GM21390 (cell line): ENCODE results near the gene FRG1.
"Not testable (repeated sequence)": the region's sequence is repeated elsewhere in the genome, so short reads cannot be mapped to it uniquely, and the experiment has no call there.

Experiments
- ATAC-seq: cut with Tn5 transposase; IDR thresholded peaks from one replicate; pipeline ENCODE4 v1.9.1; 2021; ENCODE audit not compliant: unreplicated experiment

The FRG1 gene

GRCh38 chr4:189940178-189941004, at the start of gene FRG1:
TSS of gene FRG1 (plus strand) at chr4:189940872. CDS start at chr4:189941010, 138 bp downstream.
- ATAC-seq, result peak; percentile 100

GRCh38 chr4:189897667-189898066, 43.0 kb upstream of the FRG1 start:
- ATAC-seq, result no peak

GRCh38 chr4:189899481-189900015, 41.1 kb upstream of the FRG1 start:
- not testable (repeated sequence) for ATAC-seq

- ATAC-seq, result peak; percentile 89
These were observed 36.1 kb upstream of the FRG1 start for GRCh38 chr4:189904420-189905027.

- no peak for ATAC-seq
These were observed 28.5 kb upstream of the FRG1 start for GRCh38 chr4:189912170-189912569.

GRCh38 chr4:189917161-189917891, 23.3 kb upstream of the FRG1 start:
- ATAC-seq, result no peak

- no peak for ATAC-seq
These were observed 19.6 kb upstream of the FRG1 start for GRCh38 chr4:189921058-189921457.

GRCh38 chr4:189926742-189927141, 13.9 kb upstream of the FRG1 start:
- not testable (repeated sequence) for ATAC-seq

- no peak for ATAC-seq
These were observed 356 bp downstream of the FRG1 start for GRCh38 chr4:189941005-189941450.

- ATAC-seq, result not testable (repeated sequence)
These were observed 1.7 kb downstream of the FRG1 start for GRCh38 chr4:189942412-189942811.

GRCh38 chr4:189944077-189944476, 3.4 kb downstream of the FRG1 start:
- ATAC-seq, result not testable (repeated sequence)

GRCh38 chr4:189946906-189947305, 6.2 kb downstream of the FRG1 start:
- not testable (repeated sequence) for ATAC-seq

GRCh38 chr4:189948486-189948885, 7.8 kb downstream of the FRG1 start:
- not testable (repeated sequence) for ATAC-seq

- not testable (repeated sequence) for ATAC-seq
These were observed 28.6 kb downstream of the FRG1 start for GRCh38 chr4:189969291-189969690.

- ATAC-seq, result no peak
These were observed 33.0 kb downstream of the FRG1 start for GRCh38 chr4:189973646-189974045.

- no peak for ATAC-seq
These were observed 33.4 kb downstream of the FRG1 start for GRCh38 chr4:189974056-189974455.

GRCh38 chr4:189979196-189980047, 38.8 kb downstream of the FRG1 start:
- no peak for ATAC-seq

GRCh38 chr4:189980292-189980691, 39.6 kb downstream of the FRG1 start:
- not testable (repeated sequence) for ATAC-seq

- ATAC-seq, result no peak
These were observed 41.3 kb downstream of the FRG1 start for GRCh38 chr4:189981970-189982369.

GRCh38 chr4:189983916-189984526, 43.3 kb downstream of the FRG1 start:
- ATAC-seq, result not testable (repeated sequence)
